GM12875 (cell line): ENCODE data around the gene PLXNA2.

ENCODE experiments used
- H3K4me3 ChIP-seq: one replicate; pipeline ENCODE4 v1.5.1; 2011; ENCODE audit warnings: low read depth, low read length, control low read depth
- CTCF ChIP-seq: IDR thresholded peaks from 2 replicates; pipeline ENCODE4 v1.5.1; 2011; ENCODE audit warnings: low read depth, mild to moderate bottlenecking, control low read depth, inconsistent platforms, low read length, moderate library complexity, borderline replicate concordance; ENCODE audit not compliant: insufficient read depth

Gene PLXNA2

GRCh38 chr1:208223136-208223535 is 21.0 kb downstream of the PLXNA2 start:
- no peak for TF ChIP-seq CTCF
- no peak overlapping the region for H3K4me3 ChIP-seq

GRCh38 chr1:208222376-208223126 is 21.6 kb downstream of the PLXNA2 start:
- no peak for TF ChIP-seq CTCF
- H3K4me3 ChIP-seq: no peak overlapping the region

- TF ChIP-seq CTCF: no peak
- H3K4me3 ChIP-seq: no peak overlapping the region
These were observed 22.9 kb downstream of the PLXNA2 start for GRCh38 chr1:208221291-208221622.

DNA sequence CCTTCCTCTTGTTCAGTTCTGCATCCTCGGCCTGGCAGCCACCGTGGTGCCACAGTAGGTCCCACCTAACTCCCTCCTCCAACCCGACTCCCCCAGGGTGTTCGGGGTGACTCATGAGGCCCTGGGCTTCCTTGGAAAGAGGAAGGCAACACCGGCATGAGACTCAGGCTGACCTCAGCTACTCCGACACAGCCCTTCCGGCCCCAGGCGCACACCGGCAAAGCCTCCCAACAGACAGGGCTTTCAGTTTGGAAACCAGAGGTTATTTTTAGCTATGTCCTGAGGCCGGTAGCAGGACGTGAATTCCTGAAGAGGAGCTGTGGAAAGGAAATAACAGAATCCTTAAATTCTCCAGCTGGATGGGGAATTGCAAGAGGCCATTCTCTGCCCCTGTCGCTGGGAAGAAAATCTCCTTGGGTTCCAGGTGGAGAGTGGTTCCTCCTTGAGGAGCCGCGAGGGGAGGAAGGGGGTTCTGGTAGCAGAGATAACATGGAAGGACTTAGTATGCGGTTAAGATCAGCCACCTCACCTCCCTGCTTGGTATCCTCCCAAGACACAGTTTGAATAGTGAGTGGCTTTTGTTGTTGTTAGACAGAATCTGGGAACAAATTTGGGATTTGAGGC is 24.4 kb downstream of the PLXNA2 start:
- H3K4me3 ChIP-seq: no peak overlapping the region

GRCh38 chr1:208219098-208219658 is 25.0 kb downstream of the PLXNA2 start:
- TF ChIP-seq CTCF: no peak

More for the DNA sequence above, 24.4 kb downstream of the PLXNA2 start:
- no peak for TF ChIP-seq CTCF

GRCh38 chr1:208218237-208219097 is 25.7 kb downstream of the PLXNA2 start:
- no peak for TF ChIP-seq CTCF
- H3K4me3 ChIP-seq: no peak overlapping the region

More at GRCh38 chr1:208219098-208219658, 25.0 kb downstream of the PLXNA2 start:
- H3K4me3 ChIP-seq: no peak overlapping the region
